Tibial nerve (tissue), 4 donors: Measurements from ENCODE around the gene FBXO8. TPM values are rescaled to one million over a fixed set of nuclear protein-coding genes. Genes with fewer than 3 reads are reported as not detected.
"Not testable (repeated sequence)": the region's sequence is repeated elsewhere in the genome, so short reads cannot be mapped to it uniquely, and the experiment has no call there.

Experiments used
- DNase-seq, 2 donors: peaks; one replicate each; pipeline ENCODE4 v3.0.0-alpha.2; 2019; ENCODE audit warnings: low spot score in 2 of 2
- H3K27ac ChIP-seq, 4 donors: fragments of 200-600 bp; sonication (generic) in 3 of 4; one replicate each; pipeline ENCODE4 v1.5.1; 2017 to 2019; ENCODE audit warnings: mild to moderate bottlenecking in 1 of 4
- H3K27me3 ChIP-seq, 2 donors: fragments of 200-600 bp; sonication (generic) in 1 of 2; one replicate each; pipeline versions ENCODE4 v1.5.1 to v1.6.0; 2017 to 2019
- H3K36me3 ChIP-seq, 3 donors: fragments of 200-600 bp; sonication (generic); one replicate each; pipeline ENCODE4 v1.5.1; 2018 to 2019
- H3K4me1 ChIP-seq, 4 donors: fragments of 200-600 bp; sonication (generic) in 3 of 4; one replicate each; pipeline ENCODE4 v1.5.1; 2017 to 2019
- H3K4me3 ChIP-seq, 4 donors: fragments of 200-600 bp; sonication (generic) in 3 of 4; one replicate each; pipeline ENCODE4 v1.5.1; 2017 to 2019; ENCODE audit warnings: mild to moderate bottlenecking in 1 of 4, moderate library complexity in 1 of 4
- H3K9me3 ChIP-seq, 4 donors: fragments of 200-600 bp; sonication (generic) in 3 of 4; one replicate each; pipeline ENCODE4 v1.5.1; 2017 to 2019
- EP300 ChIP-seq, 2 donors: sonication (generic); formaldehyde crosslinking; IDR thresholded peaks; one replicate each; pipeline ENCODE4 v1.6.1; 2017; ENCODE audit warnings: antibody characterized with exemption in 2 of 2, mild to moderate bottlenecking in 1 of 2
- POLR2A ChIP-seq, 2 donors: fragments of 450-650 bp; IDR thresholded peaks; one replicate each; pipeline ENCODE4 v1.6.1; 2017; ENCODE audit warnings: antibody characterized with exemption in 2 of 2, mild to moderate bottlenecking in 2 of 2, moderate library complexity in 2 of 2
- WGBS, 2 donors: methylation state at CpG; one replicate each; pipeline ENCODE4 v1.1.5; 2018; 5-methylcytosine and 5-hydroxymethylcytosine counted together
- total RNA-seq, 4 donors: library from RNA; depleted of rRNA; stranded (reverse); fragments of >200 nt; gene quantifications; one replicate each; pipeline ENCODE4 v1.1.0, GENCODE V29; 2016
- TF ChIP-seq, protein P1 (sequence below), 5 experiments: fragments of 200-600 bp in 3 of 5; fragments of 450-650 bp in 2 of 5; sonication (generic) in 3 of 5; IDR thresholded peaks; one replicate each; pipeline ENCODE4 v1.5.1; 2016 to 2019; ENCODE audit warnings: antibody characterized with exemption in 5 of 5, mild to moderate bottlenecking in 3 of 5, moderate library complexity in 2 of 5

Gene FBXO8
- total RNA-seq, 4 donors from 2014 or later, result 25.3 to 34.3 (median 30.3) TPM

DNA sequence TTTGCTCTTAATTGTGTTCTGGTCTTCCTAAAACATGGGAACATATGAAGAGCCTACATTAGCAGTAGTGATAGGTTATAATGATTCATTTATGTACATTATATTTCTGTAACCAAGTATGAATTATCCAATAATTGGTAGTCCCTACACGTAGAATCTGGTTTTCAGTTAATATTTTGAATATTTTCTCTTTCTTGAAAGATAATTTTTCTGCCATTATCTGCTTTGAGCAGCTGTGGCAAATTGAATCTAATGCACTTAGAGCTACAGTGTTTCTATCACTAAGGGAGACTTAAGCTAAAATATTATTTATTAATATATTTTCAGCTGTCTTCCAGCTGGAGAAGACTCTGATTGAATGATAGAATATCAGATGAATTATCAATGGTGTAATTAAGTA lies 21.2 kb upstream of the FBXO8 start:
- Histone ChIP-seq H3K27ac (no peak overlapping the region), H3K27me3 (no peaks in the 10 kb centered on the region), H3K9me3 (no peaks in the 10 kb centered on the region), H3K4me3 (no peak overlapping the region), H3K36me3 (peaks cover 0 to 89% (median 0%) of the 10 kb centered on the region in 3 donors), H3K4me1 (no peaks in the 10 kb centered on the region)
- TF ChIP-seq, protein P1, sequence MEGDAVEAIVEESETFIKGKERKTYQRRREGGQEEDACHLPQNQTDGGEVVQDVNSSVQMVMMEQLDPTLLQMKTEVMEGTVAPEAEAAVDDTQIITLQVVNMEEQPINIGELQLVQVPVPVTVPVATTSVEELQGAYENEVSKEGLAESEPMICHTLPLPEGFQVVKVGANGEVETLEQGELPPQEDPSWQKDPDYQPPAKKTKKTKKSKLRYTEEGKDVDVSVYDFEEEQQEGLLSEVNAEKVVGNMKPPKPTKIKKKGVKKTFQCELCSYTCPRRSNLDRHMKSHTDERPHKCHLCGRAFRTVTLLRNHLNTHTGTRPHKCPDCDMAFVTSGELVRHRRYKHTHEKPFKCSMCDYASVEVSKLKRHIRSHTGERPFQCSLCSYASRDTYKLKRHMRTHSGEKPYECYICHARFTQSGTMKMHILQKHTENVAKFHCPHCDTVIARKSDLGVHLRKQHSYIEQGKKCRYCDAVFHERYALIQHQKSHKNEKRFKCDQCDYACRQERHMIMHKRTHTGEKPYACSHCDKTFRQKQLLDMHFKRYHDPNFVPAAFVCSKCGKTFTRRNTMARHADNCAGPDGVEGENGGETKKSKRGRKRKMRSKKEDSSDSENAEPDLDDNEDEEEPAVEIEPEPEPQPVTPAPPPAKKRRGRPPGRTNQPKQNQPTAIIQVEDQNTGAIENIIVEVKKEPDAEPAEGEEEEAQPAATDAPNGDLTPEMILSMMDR (IDR thresholded peaks at IDR 0.05), result no peak
- TF ChIP-seq EP300 (IDR thresholded peaks at IDR 0.05), result no peak
- WGBS, 2 donors, result 89 to 96% methylated on average over 1 of the region's 1 CpG
- DNase-seq, result no peak

DNA sequence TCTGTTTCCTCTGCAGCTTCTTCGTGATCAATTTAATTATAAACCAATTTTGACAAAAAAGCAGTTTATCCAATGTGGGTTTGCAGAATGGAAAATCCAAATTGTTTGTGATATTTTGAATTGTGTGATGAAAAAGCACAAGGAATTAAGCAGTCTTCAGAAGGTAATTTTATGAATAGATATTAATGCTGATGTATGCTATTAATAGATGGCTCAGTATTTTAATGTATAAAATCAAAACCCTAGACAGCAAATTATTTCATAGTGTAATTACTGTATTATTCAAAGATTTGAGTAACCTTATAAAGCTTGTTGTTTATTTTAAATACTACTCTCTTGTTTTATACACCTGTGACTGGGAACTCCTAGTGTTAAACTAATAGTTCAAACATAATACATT lies 20.2 kb upstream of the FBXO8 start:
- no peak overlapping the region for H3K27ac ChIP-seq
- DNase-seq, result no peak
- H3K9me3 ChIP-seq, result no peaks in the 10 kb centered on the region
- H3K4me3 ChIP-seq, result no peak overlapping the region
- H3K36me3 ChIP-seq, result peaks cover 0 to 89% (median 0%) of the 10 kb centered on the region in 3 donors
- no peaks in the 10 kb centered on the region for H3K27me3 ChIP-seq
- WGBS, 2 donors, result 98 to 100% methylated on average over 1 of the region's 1 CpG
- no peaks in the 10 kb centered on the region for H3K4me1 ChIP-seq
- no peak for TF ChIP-seq POLR2A (IDR thresholded peaks at IDR 0.05)

DNA sequence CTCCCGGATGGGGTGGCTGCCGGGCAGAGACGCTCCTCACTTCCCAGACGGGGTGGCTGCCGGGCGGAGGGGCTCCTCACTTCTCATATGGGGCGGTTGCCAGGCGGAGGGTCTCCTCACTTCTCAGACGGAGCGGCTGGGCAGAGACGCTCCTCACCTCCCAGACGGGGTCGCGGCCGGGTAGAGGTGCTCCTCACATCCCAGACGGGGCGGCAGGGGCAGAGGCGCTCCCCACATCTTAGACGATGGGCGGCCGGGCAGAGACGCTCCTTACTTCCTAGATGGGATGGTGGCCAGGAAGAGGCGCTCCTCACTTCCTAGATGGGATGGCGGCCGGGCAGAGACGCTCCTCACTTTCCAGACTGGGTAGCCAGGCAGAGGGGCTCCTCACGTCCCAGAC lies 11.7 kb upstream of the FBXO8 start:
- Histone ChIP-seq H3K9me3 (peaks cover 0 to 23% (median 5%) of the 10 kb centered on the region in 4 donors), H3K36me3 (peaks cover 0 to 36% (median 0%) of the 10 kb centered on the region in 3 donors)
- WGBS, 2 donors, result 96 to 100% methylated on average over 8 to 13 of the region's 27 CpGs
- H3K4me1 ChIP-seq, DNase-seq, H3K27ac ChIP-seq, H3K27me3 ChIP-seq, H3K4me3 ChIP-seq: not testable (repeated sequence)

DNA sequence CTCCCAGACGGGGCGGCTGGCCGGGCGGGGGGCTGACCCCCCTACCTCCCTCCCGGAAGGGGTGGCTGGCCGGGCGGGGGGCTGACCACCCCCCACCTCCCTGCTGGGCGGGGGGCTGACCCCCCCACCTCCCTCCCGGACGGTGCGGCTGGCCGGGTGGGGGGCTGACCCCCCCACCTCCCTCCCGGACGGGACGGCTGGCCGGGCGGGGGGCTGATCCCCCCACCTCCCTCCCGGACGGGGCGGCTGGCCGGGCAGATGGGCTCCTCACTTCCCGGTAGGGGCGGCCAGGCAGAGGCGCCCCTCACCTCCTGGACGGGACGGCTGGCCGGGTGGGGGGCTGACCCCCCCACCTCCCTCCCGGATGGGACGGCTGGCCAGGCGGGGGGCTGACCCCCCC lies 11.2 kb upstream of the FBXO8 start:
- H3K4me1 ChIP-seq, DNase-seq, H3K4me3 ChIP-seq, H3K27ac ChIP-seq, H3K27me3 ChIP-seq: not testable (repeated sequence)
- peaks cover 0 to 31% (median 0%) of the 10 kb centered on the region in 3 donors for H3K36me3 ChIP-seq
- no CpG with 5 or more reads among the region's 30 CpGs for WGBS, 2 donors
- H3K9me3 ChIP-seq, result peaks cover 0 to 23% (median 5%) of the 10 kb centered on the region in 4 donors

DNA sequence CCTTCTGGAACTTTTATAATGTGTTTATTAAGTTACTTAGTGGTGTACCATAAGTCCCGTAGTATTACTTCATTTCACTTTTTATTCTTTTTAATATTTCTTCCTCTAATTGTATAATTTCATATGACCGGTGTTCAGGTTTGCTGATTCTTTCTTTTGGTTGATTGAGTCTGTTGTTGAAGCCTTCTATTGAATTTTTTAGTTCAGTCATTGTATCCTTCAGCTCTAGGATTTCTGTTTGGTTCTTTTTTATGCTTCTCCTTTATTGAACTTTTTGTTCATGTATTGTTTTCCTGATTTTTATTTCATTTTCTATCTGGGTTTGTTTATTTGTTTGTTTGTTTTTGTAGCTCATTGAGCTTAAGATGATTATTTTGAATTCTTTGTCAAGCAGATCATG lies 9.0 kb upstream of the FBXO8 start:
- Histone ChIP-seq H3K27ac (no peak overlapping the region), H3K36me3 (peaks cover 0 to 23% (median 0%) of the 10 kb centered on the region in 3 donors), H3K4me3 (no peak overlapping the region), H3K9me3 (peaks cover 0 to 23% (median 5%) of the 10 kb centered on the region in 4 donors), H3K4me1 (no peaks in the 10 kb centered on the region), H3K27me3 (no peaks in the 10 kb centered on the region)
- 98 to 100% methylated on average over 2 of the region's 2 CpGs for WGBS, 2 donors
- DNase-seq, result no peak
- no peak for TF ChIP-seq EP300 (IDR thresholded peaks at IDR 0.05)
- no peak for TF ChIP-seq POLR2A (IDR thresholded peaks at IDR 0.05)

DNA sequence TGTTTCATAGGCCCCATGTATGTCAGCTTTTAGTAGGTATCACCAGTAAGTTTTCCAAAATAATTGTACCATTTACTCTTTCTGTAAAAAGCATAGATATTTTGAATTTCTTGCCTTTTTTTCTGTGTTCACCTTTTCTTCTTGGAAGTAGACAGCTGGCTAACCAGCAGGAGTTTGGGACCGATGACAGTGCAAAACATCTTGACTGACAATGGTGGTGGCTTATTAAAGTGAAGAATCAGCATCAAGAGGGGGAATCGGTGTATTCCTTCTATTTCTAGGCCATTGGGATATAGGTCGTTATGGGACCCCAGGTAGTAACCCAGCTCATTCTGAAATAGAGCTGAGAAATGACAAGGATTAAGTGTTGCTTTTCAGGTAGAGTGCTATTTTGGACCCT lies 3.4 kb upstream of the FBXO8 start:
- Histone ChIP-seq H3K4me3 (no peak overlapping the region), H3K36me3 (peaks cover 0 to 5% (median 0%) of the 10 kb centered on the region in 3 donors), H3K4me1 (peaks cover 0 to 29% (median 16%) of the 10 kb centered on the region in 4 donors), H3K27me3 (no peaks in the 10 kb centered on the region), H3K9me3 (peaks cover 0 to 9% (median under 1%) of the 10 kb centered on the region in 4 donors), H3K27ac (no peak overlapping the region)
- DNase-seq, result no peak
- WGBS, 2 donors, result 96 to 97% methylated on average over 3 of the region's 3 CpGs
- TF ChIP-seq EP300 (IDR thresholded peaks at IDR 0.05) (no peak), POLR2A (IDR thresholded peaks at IDR 0.05) (no peak)
- TF ChIP-seq, protein P1 (IDR thresholded peaks at IDR 0.05), result no peak

DNA sequence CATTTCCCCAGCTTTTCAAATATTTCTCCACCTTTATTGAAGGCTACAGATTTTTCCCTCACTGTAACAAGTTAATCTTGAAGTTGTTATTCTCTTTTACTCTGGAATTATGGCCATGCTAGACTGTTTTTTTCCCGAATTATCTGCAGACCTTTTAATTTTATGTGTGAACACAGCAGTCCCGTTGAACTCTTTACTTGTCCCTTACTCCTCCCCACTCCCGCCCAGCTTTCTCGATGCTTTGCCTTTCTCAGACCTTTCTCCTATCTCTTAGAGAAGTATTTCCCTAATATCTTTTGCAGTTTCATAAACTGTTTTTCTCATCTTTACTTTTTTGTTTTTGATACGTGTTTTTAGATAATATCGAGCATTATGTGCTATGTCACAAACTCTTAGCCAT lies 1.0 kb upstream of the FBXO8 start:
- Histone ChIP-seq H3K4me1 (peaks cover 0 to 38% (median 17%) of the 10 kb centered on the region in 4 donors), H3K27ac (peak overlapping the region; percentile 91 to 99 (median 96)), H3K4me3 (peak overlapping the region; percentile 61 to 80 (median 76)), H3K36me3 (no peaks in the 10 kb centered on the region), H3K27me3 (no peaks in the 10 kb centered on the region), H3K9me3 (peaks cover 0 to 4% (median 2%) of the 10 kb centered on the region in 4 donors)
- no peak for DNase-seq
- WGBS, 2 donors, result 13% methylated on average over 6 of the region's 6 CpGs
- TF ChIP-seq POLR2A (IDR thresholded peaks at IDR 0.05) (no peak), EP300 (IDR thresholded peaks at IDR 0.05) (no peak)
- TF ChIP-seq, protein P1 (IDR thresholded peaks at IDR 0.05), result no peak
